A673 (cell line): ENCODE measurements around the gene EVPL. TPM values are rescaled to one million over a fixed set of nuclear protein-coding genes. Genes with fewer than 3 reads are reported as not detected.

Experiments
- BruUV-seq: library from RNA; stranded (reverse); fragments of 400-500 nt; replicated peaks from 2 replicates; lab custom pipeline; 2021; lab: Mats Ljungman, UMichigan
- CTCF ChIA-PET: fragments of 300-600 bp; sonication (Branson Sonifier 250); formaldehyde crosslinking; loops from one replicate; lab custom pipeline; 2022; ENCODE audit warnings: antibody characterized with exemption; lab: Charles Lee
- POLR2A ChIA-PET: fragments of 300-600 bp; sonication (Branson Sonifier 250); formaldehyde crosslinking; loops from one replicate; lab custom pipeline; 2022; ENCODE audit warnings: antibody characterized with exemption; ENCODE audit not compliant: low non-redundant PET; lab: Charles Lee
- DNase-seq: peaks from one replicate; pipeline ENCODE4 v3.0.0-alpha.2; 2015; ENCODE audit warnings: low spot score
- H3K27ac ChIP-seq: fragments of 200-600 bp; sonication (generic); 2 replicates; pipeline ENCODE4 v1.5.1; 2016; ENCODE audit warnings: mixed run types, low read depth, mild to moderate bottlenecking, mixed read lengths, antibody characterized with exemption, low read length; ENCODE audit not compliant: poor library complexity, severe bottlenecking
- H3K27me3 ChIP-seq: fragments of 200-600 bp; sonication (generic); replicated peaks from 2 replicates; pipeline ENCODE4 v1.6.1; 2017; ENCODE audit warnings: mixed run types, low read depth, mild to moderate bottlenecking, mixed read lengths, antibody characterized with exemption, low read length; ENCODE audit not compliant: insufficient read depth, poor library complexity
- H3K36me3 ChIP-seq: fragments of 200-600 bp; sonication (generic); 2 replicates; pipeline ENCODE4 v1.6.1; 2016; ENCODE audit warnings: mixed run types, mild to moderate bottlenecking, mixed read lengths, antibody characterized with exemption, low read length; ENCODE audit not compliant: insufficient read depth, poor library complexity, severe bottlenecking
- H3K4me1 ChIP-seq: fragments of 200-600 bp; sonication (generic); 2 replicates; pipeline ENCODE4 v1.6.1; 2017; ENCODE audit warnings: mixed run types, mild to moderate bottlenecking, mixed read lengths, antibody characterized with exemption, low read length; ENCODE audit not compliant: insufficient read depth, poor library complexity, severe bottlenecking
- H3K4me3 ChIP-seq: fragments of 200-600 bp; sonication (generic); 2 replicates; pipeline ENCODE4 v1.5.1; 2016; ENCODE audit warnings: low read depth, mixed run types, mild to moderate bottlenecking, mixed read lengths, low read length; ENCODE audit not compliant: poor library complexity, severe bottlenecking
- H3K9me3 ChIP-seq: fragments of 200-600 bp; sonication (generic); 2 replicates; pipeline ENCODE4 v1.6.1; 2016; ENCODE audit warnings: mixed run types, low read depth, mild to moderate bottlenecking, mixed read lengths, antibody characterized with exemption, low read length; ENCODE audit not compliant: poor library complexity, severe bottlenecking
- CTCF ChIP-seq: fragments of 300-800, 200-600 bp; sonication (generic); conservative IDR thresholded peaks from 2 replicates; pipeline ENCODE4 v1.5.1; 2017; ENCODE audit warnings: low read depth, mild to moderate bottlenecking, antibody characterized with exemption, low read length, moderate library complexity, mixed read lengths
- EZH2 ChIP-seq: fragments of 200-600 bp; sonication (generic); IDR thresholded peaks from 2 replicates; pipeline ENCODE4 v1.6.1; 2017; ENCODE audit warnings: borderline replicate concordance, low read depth, mild to moderate bottlenecking, mixed read lengths, antibody characterized with exemption, low read length; ENCODE audit not compliant: poor library complexity, severe bottlenecking
- intact Hi-C: fragments of 100-400 bp; cut with micrococcal nuclease; formaldehyde crosslinking; loops from one replicate; pipeline ENCODE4 v1.10.0; 2022; ENCODE audit not compliant: unreplicated experiment
- total RNA-seq: library from RNA; stranded (reverse); gene quantifications from 2 replicates; pipeline ENCODE4 v1.2.3, GENCODE V29; 2021

Gene EVPL
- total RNA-seq, 1 experiment from 2014 or later, result 0.21 TPM

- DNase-seq, result peak; percentile 59
- POLR2A ChIA-PET, result no interaction called here
- CTCF ChIA-PET, result interaction anchor here (0.5 to 2.6 kb wide), 6 partner anchors 16 to 265 kb away, joined by 3 to 21 read pairs (median 5); no protein-coding TSS in a partner anchor
Observed at GRCh38 chr17:76014925-76015261, 12.2 kb downstream of the EVPL start.

GRCh38 chr17:76014100-76014924 lies 12.8 kb downstream of the EVPL start:
- H3K9me3 ChIP-seq, result no peaks in the 10 kb centered on the region
- H3K27me3 ChIP-seq, result no peaks in the 10 kb centered on the region
- TF ChIP-seq CTCF (peak; percentile 98), EZH2 (no peak)
- H3K27ac ChIP-seq, result no peak overlapping the region
- intact Hi-C loops, result loop anchor here (1.0 to 10.0 kb wide), 2 partner anchors 60 to 265 kb away; partner anchors contain the start of genes GALR2, SRP68 and ZACN
- H3K4me1 ChIP-seq, result peaks cover 4% of the 10 kb centered on the region
- peak overlapping the region; percentile 13 for H3K4me3 ChIP-seq
- ChIA-PET CTCF (interaction anchor here (0.5 to 2.6 kb wide), 12 partner anchors 9 to 1078 kb away, joined by 3 to 21 read pairs (median 4); partner anchors contain the start of gene CDK3), POLR2A (no interaction called here)
- no peaks in the 10 kb centered on the region for H3K36me3 ChIP-seq
- BruUV-seq, result no TSS peak
- peak; percentile 81 for DNase-seq

More at GRCh38 chr17:76014925-76015261, 12.2 kb downstream of the EVPL start:
- no peaks in the 10 kb centered on the region for H3K9me3 ChIP-seq
- BruUV-seq, result no TSS peak
- peak overlapping the region; percentile 13 for H3K4me3 ChIP-seq
- no peaks in the 10 kb centered on the region for H3K27me3 ChIP-seq
- TF ChIP-seq CTCF (peak; percentile 18; the same call in 1 of the 2 replicates), EZH2 (no peak)
- H3K4me1 ChIP-seq, result peaks cover 4% of the 10 kb centered on the region
- no peaks in the 10 kb centered on the region for H3K36me3 ChIP-seq
- intact Hi-C loops, result loop anchor here (1.0 to 10.0 kb wide), 3 partner anchors 60 to 264 kb away; partner anchors contain the start of genes GALR2, SRP68 and ZACN
- H3K27ac ChIP-seq, result no peak overlapping the region

- no peak overlapping the region for H3K27ac ChIP-seq
- no peaks in the 10 kb centered on the region for H3K36me3 ChIP-seq
- no peak for DNase-seq
- H3K4me3 ChIP-seq, result no peak overlapping the region
- no peaks in the 10 kb centered on the region for H3K27me3 ChIP-seq
- H3K4me1 ChIP-seq, result peaks cover 4% of the 10 kb centered on the region
- intact Hi-C loops, result loop anchor here (10.0 kb wide), 1 partner anchor 61 kb away; the partner anchor contains the start of genes GALR2, SRP68 and ZACN
- TF ChIP-seq EZH2, result no peak
- TF ChIP-seq CTCF, result no peak
- H3K9me3 ChIP-seq, result no peaks in the 10 kb centered on the region
- POLR2A ChIA-PET, result no interaction called here
- no TSS peak for BruUV-seq
- CTCF ChIA-PET, result interaction anchor here (0.5 to 2.6 kb wide), 8 partner anchors 8 to 1079 kb away, joined by 3 to 21 read pairs (median 4); no protein-coding TSS in a partner anchor
Observed at GRCh38 chr17:76013377-76013932, 13.7 kb downstream of the EVPL start.
